ENCODE results near the gene MRNIP. TPM values are rescaled to one million over a fixed set of nuclear protein-coding genes. Genes with fewer than 3 reads are reported as not detected.

The MRNIP gene
- total RNA-seq, 1 experiment from 2014 or later: 17.7 TPM

GRCh38 chr5:179863449-179864085 is 5.0 kb upstream of the MRNIP start:
- DNase-seq (ENCODE audit: low read depth in 1 of 2, low spot score in 2 of 2): no peak
- Histone ChIP-seq H3K9me3 (replicated peaks) (peaks cover 6% of the 10 kb centered on the region; the same call in 1 of the 2 replicates), H3K27me3 (replicated peaks) (no peaks in the 10 kb centered on the region), H3K36me3 (peaks cover 67% of the 10 kb centered on the region), H3K4me3 (no peak overlapping the region), H3K27ac (no peak overlapping the region), H3K4me1 (replicated peaks) (no peaks in the 10 kb centered on the region; the same call in 1 of the 2 replicates)

GRCh38 chr5:179862891-179863290 is 4.3 kb upstream of the MRNIP start:
- H3K27me3 ChIP-seq (replicated peaks): no peaks in the 10 kb centered on the region
- H3K4me1 ChIP-seq (replicated peaks): peaks cover 2% of the 10 kb centered on the region; the same call in 1 of the 2 replicates
- no peak overlapping the region for H3K4me3 ChIP-seq
- peaks cover 64% of the 10 kb centered on the region for H3K36me3 ChIP-seq
- H3K27ac ChIP-seq: no peak overlapping the region
- DNase-seq (ENCODE audit: low read depth in 1 of 2, low spot score in 2 of 2): no peak
- H3K9me3 ChIP-seq (replicated peaks): peaks cover 6% of the 10 kb centered on the region; the same call in 1 of the 2 replicates

- Histone ChIP-seq H3K36me3 (peaks cover 58% of the 10 kb centered on the region), H3K9me3 (replicated peaks) (peaks cover 6% of the 10 kb centered on the region; the same call in 1 of the 2 replicates), H3K4me1 (replicated peaks) (peaks cover 3% of the 10 kb centered on the region; the same call in 1 of the 2 replicates), H3K27me3 (replicated peaks) (no peaks in the 10 kb centered on the region), H3K4me3 (no peak overlapping the region), H3K27ac (no peak overlapping the region)
- DNase-seq (ENCODE audit: low read depth in 1 of 2, low spot score in 2 of 2): no peak
Observed at GRCh38 chr5:179862296-179862695, 3.7 kb upstream of the MRNIP start.

- H3K27me3 ChIP-seq (replicated peaks): no peaks in the 10 kb centered on the region
- peaks cover 38% of the 10 kb centered on the region for H3K36me3 ChIP-seq
- peaks cover 3% of the 10 kb centered on the region; the same call in 1 of the 2 replicates for H3K4me1 ChIP-seq (replicated peaks)
- H3K4me3 ChIP-seq: no peak overlapping the region
- DNase-seq (ENCODE audit: low read depth in 1 of 2, low spot score in 2 of 2): no peak
- H3K9me3 ChIP-seq (replicated peaks): peaks cover 6% of the 10 kb centered on the region; the same call in 1 of the 2 replicates
- no peak overlapping the region for H3K27ac ChIP-seq
Observed at GRCh38 chr5:179860301-179860700, 1.7 kb upstream of the MRNIP start.

DNA sequence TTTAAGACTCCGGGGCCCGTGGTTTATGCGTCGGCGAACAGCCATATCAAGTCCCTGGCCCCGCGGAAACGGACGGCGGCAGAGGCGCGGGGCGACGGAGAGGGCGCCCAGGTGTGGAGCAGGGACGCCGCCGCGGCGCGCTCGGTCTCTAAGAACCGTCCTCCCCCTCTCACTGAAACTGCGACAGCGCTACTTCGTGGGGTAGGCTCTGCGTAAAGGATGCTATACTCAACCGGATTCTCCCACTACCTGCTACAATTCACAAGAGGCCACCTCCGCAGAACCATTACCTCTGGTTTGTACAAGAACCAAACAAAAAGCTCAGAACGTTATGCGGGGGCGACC is 404 bp downstream of the MRNIP start:
- H3K27ac ChIP-seq: no peak overlapping the region
- H3K4me1 ChIP-seq (replicated peaks): peaks cover 3% of the 10 kb centered on the region; the same call in 1 of the 2 replicates
- H3K36me3 ChIP-seq: peaks cover 20% of the 10 kb centered on the region
- peak overlapping the region; percentile 76 for H3K4me3 ChIP-seq
- DNase-seq (ENCODE audit: low read depth in 1 of 2, low spot score in 2 of 2): no peak
- H3K27me3 ChIP-seq (replicated peaks): no peaks in the 10 kb centered on the region
- H3K9me3 ChIP-seq (replicated peaks): peaks cover 6% of the 10 kb centered on the region; the same call in 1 of the 2 replicates

- peaks cover 34% of the 10 kb centered on the region for H3K36me3 ChIP-seq
- no peaks in the 10 kb centered on the region for H3K27me3 ChIP-seq (replicated peaks)
- 0 out of 2 replicates have a peak, but pooled peaks cover 3% of the 10 kb centered on the region for H3K4me1 ChIP-seq (replicated peaks)
- no peaks in the 10 kb centered on the region for H3K9me3 ChIP-seq (replicated peaks)
- H3K4me3 ChIP-seq: no peak overlapping the region
- H3K27ac ChIP-seq: no peak overlapping the region
- no peak for DNase-seq (ENCODE audit: low read depth in 1 of 2, low spot score in 2 of 2)
Observed at GRCh38 chr5:179854356-179854755, 4.3 kb downstream of the MRNIP start.

- Histone ChIP-seq H3K4me3 (no peak overlapping the region), H3K9me3 (replicated peaks) (peaks cover 3% of the 10 kb centered on the region; the same call in 1 of the 2 replicates), H3K36me3 (peaks cover 37% of the 10 kb centered on the region), H3K27ac (no peak overlapping the region), H3K4me1 (replicated peaks) (0 out of 2 replicates have a peak, but pooled peaks cover 2% of the 10 kb centered on the region), H3K27me3 (replicated peaks) (no peaks in the 10 kb centered on the region)
- DNase-seq (ENCODE audit: low read depth in 1 of 2, low spot score in 2 of 2): no peak
Observed at GRCh38 chr5:179852993-179853547, 5.5 kb downstream of the MRNIP start.

DNA sequence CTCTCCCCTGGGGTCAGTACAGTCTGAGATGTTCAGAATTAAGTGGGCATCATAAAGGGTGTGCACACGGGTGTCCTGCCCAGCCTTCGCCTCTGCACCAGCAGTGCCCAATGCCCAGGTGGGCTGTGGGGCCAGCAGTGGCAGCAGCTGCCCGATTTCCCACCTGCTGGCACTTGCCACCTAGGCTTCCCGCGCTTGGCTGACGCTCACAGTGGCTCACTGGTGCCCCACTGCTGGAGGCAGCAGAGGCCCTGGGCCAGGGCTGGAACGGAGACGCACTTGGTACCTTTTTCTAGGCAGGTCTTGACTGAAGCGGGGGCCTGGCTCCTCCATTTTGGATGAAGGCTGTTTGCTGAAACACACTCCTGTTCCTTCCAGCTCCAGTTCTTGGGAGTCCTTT is 17.0 kb downstream of the MRNIP start:
- Histone ChIP-seq H3K36me3 (peaks cover 66% of the 10 kb centered on the region), H3K27me3 (replicated peaks) (no peaks in the 10 kb centered on the region), H3K4me3 (no peak overlapping the region), H3K9me3 (replicated peaks) (peaks cover 4% of the 10 kb centered on the region; the same call in 1 of the 2 replicates), H3K27ac (no peak overlapping the region), H3K4me1 (replicated peaks) (no peaks in the 10 kb centered on the region; the same call in 1 of the 2 replicates)
- DNase-seq (ENCODE audit: low read depth in 1 of 2, low spot score in 2 of 2): no peak

DNA sequence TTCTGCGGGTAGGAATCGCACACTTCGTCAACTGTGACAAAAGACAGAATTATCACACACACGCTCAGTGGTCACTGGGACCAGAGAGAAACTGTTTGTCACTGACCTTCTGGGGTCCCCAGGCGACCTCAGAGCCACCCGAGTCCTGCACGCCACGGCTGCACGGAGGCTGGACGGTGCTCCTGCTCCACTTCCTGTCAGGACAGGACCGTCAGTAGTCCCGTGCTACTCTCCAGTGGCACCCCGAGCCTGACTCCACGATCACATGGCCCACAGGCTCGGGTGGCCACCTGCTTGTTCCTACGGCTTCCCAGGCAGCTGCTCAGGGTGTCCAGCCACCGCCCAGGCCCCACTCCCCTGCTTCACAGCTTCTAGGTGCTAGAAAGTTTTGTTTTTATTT is 17.9 kb downstream of the MRNIP start:
- Histone ChIP-seq H3K4me1 (replicated peaks) (no peaks in the 10 kb centered on the region; the same call in 1 of the 2 replicates), H3K9me3 (replicated peaks) (peaks cover 4% of the 10 kb centered on the region; the same call in 1 of the 2 replicates), H3K4me3 (no peak overlapping the region), H3K27me3 (replicated peaks) (no peaks in the 10 kb centered on the region), H3K27ac (no peak overlapping the region), H3K36me3 (peaks cover 69% of the 10 kb centered on the region)
- DNase-seq (ENCODE audit: low read depth in 1 of 2, low spot score in 2 of 2): no peak

DNA sequence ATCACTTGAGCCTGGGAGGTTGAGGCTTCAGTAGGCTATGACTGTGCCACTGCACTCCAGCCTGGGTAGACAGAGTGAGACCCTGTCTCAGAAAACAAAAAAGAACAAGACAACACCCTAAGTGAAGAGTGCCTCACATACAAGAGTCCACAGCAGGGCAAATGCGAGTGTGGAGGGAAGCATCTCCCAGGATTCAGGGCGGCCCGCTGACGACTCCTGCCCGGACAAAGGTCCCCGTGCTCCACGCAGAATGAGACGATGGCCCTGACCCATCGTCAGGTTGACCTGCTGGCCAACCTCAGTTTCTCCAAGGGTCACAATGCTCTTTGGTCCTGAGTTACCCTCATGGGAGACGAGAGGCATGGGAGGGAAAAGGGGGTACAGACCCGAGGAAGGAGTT is 18.3 kb downstream of the MRNIP start:
- Histone ChIP-seq H3K36me3 (peaks cover 70% of the 10 kb centered on the region), H3K9me3 (replicated peaks) (peaks cover 4% of the 10 kb centered on the region; the same call in 1 of the 2 replicates), H3K27me3 (replicated peaks) (no peaks in the 10 kb centered on the region), H3K4me3 (no peak overlapping the region), H3K27ac (no peak overlapping the region), H3K4me1 (replicated peaks) (no peaks in the 10 kb centered on the region; the same call in 1 of the 2 replicates)
- DNase-seq (ENCODE audit: low read depth in 1 of 2, low spot score in 2 of 2): no peak

- peaks cover 69% of the 10 kb centered on the region for H3K36me3 ChIP-seq
- H3K27ac ChIP-seq: no peak overlapping the region
- H3K9me3 ChIP-seq (replicated peaks): 0 out of 2 replicates have a peak, but pooled peaks cover 2% of the 10 kb centered on the region
- H3K27me3 ChIP-seq (replicated peaks): no peaks in the 10 kb centered on the region
- no peak overlapping the region for H3K4me3 ChIP-seq
- no peaks in the 10 kb centered on the region; the same call in 1 of the 2 replicates for H3K4me1 ChIP-seq (replicated peaks)
- no peak for DNase-seq (ENCODE audit: low read depth in 1 of 2, low spot score in 2 of 2)
Observed at GRCh38 chr5:179839328-179840256, 19.0 kb downstream of the MRNIP start.

DNA sequence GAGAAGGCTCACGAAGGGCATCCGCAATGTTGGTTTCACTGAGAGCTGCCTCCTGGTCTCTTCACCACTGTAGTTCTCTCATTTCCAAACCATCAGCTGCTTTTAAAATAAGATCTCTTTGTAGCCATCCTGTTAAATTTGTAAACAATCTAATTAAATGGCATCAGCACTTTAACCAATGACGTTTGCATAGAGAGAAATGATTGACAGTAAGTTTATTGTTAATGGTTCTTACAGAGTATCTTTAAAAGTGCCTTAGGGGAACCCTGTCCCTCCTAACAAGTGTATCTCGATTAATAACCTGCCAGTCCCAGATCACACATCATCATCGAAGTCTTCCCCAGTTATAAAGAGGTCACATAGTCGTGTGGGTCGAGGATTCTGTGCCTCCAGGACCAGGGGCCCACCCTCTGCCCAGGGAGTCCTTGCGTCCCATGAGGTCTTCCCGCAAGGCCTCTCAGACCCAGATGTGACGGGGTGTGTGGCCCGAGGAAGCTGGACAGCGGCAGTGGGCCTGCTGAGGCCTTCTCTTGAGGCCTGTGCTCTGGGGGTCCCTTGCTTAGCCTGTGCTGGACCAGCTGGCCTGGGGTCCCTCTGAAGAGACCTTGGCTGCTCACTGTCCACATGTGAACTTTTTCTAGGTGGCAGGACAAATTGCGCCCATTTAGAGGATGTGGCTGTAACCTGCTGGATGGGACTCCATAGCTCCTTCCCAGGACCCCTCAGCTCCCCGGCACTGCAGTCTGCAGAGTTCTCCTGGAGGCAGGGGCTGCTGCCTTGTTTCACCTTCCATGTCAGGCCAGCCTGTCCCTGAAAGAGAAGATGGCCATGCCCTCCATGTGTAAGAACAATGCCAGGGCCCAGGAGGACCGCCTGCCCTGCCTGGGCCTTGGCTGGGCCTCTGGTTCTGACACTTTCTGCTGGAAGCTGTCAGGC is 21.3 kb downstream of the MRNIP start:
- Histone ChIP-seq H3K27ac (no peak overlapping the region), H3K4me1 (replicated peaks) (no peaks in the 10 kb centered on the region; the same call in 1 of the 2 replicates), H3K36me3 (peaks cover 82% of the 10 kb centered on the region), H3K27me3 (replicated peaks) (no peaks in the 10 kb centered on the region), H3K4me3 (no peak overlapping the region), H3K9me3 (replicated peaks) (no peaks in the 10 kb centered on the region)
- no peak for DNase-seq (ENCODE audit: low read depth in 1 of 2, low spot score in 2 of 2)
